Measurements from ENCODE around the gene KRT86.

- TF ChIP-seq YY1 (IDR thresholded peaks at IDR 0.05; ENCODE audit: insufficient read depth, insufficient read length) (no peak), ZNF274 (IDR thresholded peaks at IDR 0.05; ENCODE audit: low read depth, low read length) (no peak)
Observed at GRCh38 chr12:52254180-52254964, 20.1 kb upstream of the KRT86 start.

Data from NT2/D1 (cell line).